ENCODE data around the gene GLIPR1L2.
A peak's percentile ranks its signal among the peaks of the same experiment; 100 is the strongest.

GLIPR1L2 gene

GRCh38 chr12:75419841-75420240 is 29.0 kb downstream of the GLIPR1L2 start:
- DNase-seq (ENCODE audit: low spot score): no peak
- TF ChIP-seq CTCF (IDR thresholded peaks at IDR 0.05; ENCODE audit: extremely low read depth, insufficient read depth, missing control alignments): no peak
- in situ Hi-C loops (cut with MboI; ENCODE audit: low pct_unique_long_range_greater_than_20kb, low sequenced_read_pairs, unreplicated experiment): no loop called here

- no peak for TF ChIP-seq CTCF (IDR thresholded peaks at IDR 0.05; ENCODE audit: extremely low read depth, insufficient read depth, missing control alignments)
- DNase-seq (ENCODE audit: low spot score): no peak
- in situ Hi-C loops (cut with MboI; ENCODE audit: low pct_unique_long_range_greater_than_20kb, low sequenced_read_pairs, unreplicated experiment): no loop called here
Observed at GRCh38 chr12:75427491-75427890, 36.6 kb downstream of the GLIPR1L2 start.

- no peak for TF ChIP-seq CTCF (IDR thresholded peaks at IDR 0.05; ENCODE audit: extremely low read depth, insufficient read depth, missing control alignments)
- in situ Hi-C loops (cut with MboI; ENCODE audit: low pct_unique_long_range_greater_than_20kb, low sequenced_read_pairs, unreplicated experiment): no loop called here
- DNase-seq (ENCODE audit: low spot score): no peak
Observed at GRCh38 chr12:75428767-75429166, 37.9 kb downstream of the GLIPR1L2 start.

GRCh38 chr12:75432924-75433323 is 42.0 kb downstream of the GLIPR1L2 start:
- in situ Hi-C loops (cut with MboI; ENCODE audit: low pct_unique_long_range_greater_than_20kb, low sequenced_read_pairs, unreplicated experiment): no loop called here
- TF ChIP-seq CTCF (IDR thresholded peaks at IDR 0.05; ENCODE audit: extremely low read depth, insufficient read depth, missing control alignments): no peak
- DNase-seq (ENCODE audit: low spot score): no peak

- peak; percentile 35 for TF ChIP-seq CTCF (IDR thresholded peaks at IDR 0.05; ENCODE audit: extremely low read depth, insufficient read depth, missing control alignments)
- peak; percentile 13 for DNase-seq (ENCODE audit: low spot score)
- in situ Hi-C loops (cut with MboI; ENCODE audit: low pct_unique_long_range_greater_than_20kb, low sequenced_read_pairs, unreplicated experiment): no loop called here
Observed at GRCh38 chr12:75437564-75437963, 46.7 kb downstream of the GLIPR1L2 start.

GRCh38 chr12:75438059-75438754 is 47.3 kb downstream of the GLIPR1L2 start:
- in situ Hi-C loops (cut with MboI; ENCODE audit: low pct_unique_long_range_greater_than_20kb, low sequenced_read_pairs, unreplicated experiment): no loop called here
- no peak for TF ChIP-seq CTCF (IDR thresholded peaks at IDR 0.05; ENCODE audit: extremely low read depth, insufficient read depth, missing control alignments)
- DNase-seq (ENCODE audit: low spot score): no peak
